Fibroblast of the conjunctiva (primary cell): ENCODE measurements around the gene LTF.
"Not testable (repeated sequence)": the region's sequence is repeated elsewhere in the genome, so short reads cannot be mapped to it uniquely, and the experiment has no call there.

Experiments
- DNase-seq: peaks from one replicate; pipeline ENCODE4 v3.0.0-alpha.2; 2010; ENCODE audit warnings: low read depth

LTF gene

DNA sequence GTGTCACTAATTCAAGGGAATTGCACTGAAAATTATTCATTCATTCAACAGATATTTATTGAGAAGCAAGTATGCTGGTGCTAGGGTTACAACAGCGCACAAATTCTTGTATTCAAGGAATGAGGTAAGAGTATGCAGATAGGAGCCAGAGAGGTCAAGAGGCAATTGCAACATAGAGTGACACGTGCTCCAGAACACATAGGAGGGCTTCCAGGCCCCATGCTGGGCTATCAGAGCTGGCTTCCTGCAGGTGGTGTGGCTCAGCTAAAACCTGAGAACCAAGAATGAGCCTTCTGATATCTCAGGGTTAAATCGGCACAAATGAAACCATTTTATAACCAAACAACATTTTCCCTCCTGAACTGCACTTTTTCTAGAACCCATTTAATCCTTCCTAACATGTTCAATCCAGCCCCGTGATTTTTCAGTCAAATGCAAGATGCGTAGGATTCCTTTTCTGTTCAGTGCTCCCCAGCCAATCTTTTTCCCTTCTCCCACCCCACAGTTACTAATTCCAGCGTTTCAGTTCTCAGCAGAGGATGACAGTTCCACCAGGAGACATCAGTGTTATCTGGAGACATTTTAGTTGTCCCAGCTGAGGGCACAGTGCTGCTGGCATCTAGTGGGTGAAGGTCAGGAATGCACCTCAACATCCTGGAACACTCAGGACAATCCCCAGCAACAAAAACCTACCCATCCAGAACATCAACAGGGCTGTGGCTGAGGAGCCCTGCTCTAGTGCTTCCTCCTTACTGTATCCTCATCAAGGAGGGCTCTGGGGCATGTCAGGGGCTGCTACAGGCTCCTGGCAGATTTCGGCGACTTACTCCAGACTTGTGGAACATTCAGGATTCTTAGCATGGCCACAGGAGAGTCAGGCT is 70.9 kb downstream of the LTF start:
- DNase-seq, result no peak

GRCh38 chr3:46393011-46393410 is 71.7 kb downstream of the LTF start:
- DNase-seq, result no peak

DNA sequence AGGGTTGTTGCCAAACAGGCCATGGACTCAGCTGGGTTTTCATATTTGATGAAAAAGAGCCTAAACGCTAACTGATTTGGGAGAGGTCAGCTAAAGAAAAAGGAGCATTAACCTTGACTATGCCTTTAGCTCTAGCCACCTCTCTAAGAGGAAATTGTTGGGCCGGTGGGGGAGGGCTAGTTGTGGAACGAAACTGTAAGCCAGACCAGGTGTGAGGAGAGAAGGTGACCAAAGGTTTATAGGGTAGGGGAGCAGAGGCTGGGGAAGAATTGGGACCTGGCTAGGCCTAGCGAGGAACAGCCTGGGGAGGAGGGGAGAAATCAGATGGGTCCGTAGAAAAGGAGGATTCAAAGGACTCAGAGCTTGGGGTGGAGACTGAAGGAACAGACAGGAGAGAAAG is 73.2 kb downstream of the LTF start:
- not testable (repeated sequence) for DNase-seq

DNA sequence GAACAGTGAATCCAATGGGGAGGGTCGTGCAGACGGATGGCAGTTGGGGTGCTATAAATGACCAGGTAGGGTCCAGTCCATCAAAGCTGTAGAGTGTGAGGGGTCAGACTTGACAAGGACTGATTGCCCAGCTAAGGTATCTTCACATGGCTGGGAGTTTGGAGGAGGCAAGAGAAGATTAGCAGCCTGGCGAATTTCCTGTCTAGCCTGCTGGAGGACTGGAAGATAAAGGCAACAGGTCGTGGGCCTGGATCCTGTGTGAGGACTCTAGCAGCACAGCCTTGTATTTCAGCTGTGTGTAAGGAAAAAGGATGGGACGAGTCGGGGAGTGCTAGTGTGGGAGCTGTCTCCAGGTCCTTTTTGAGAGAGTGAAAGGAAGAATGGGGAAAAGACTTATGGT is 75.4 kb downstream of the LTF start:
- no peak for DNase-seq

- not testable (repeated sequence) for DNase-seq
These were observed 75.9 kb downstream of the LTF start for GRCh38 chr3:46388847-46389246.

- DNase-seq, result no peak
These were observed 78.5 kb downstream of the LTF start for GRCh38 chr3:46386205-46386604.
